Measurements from ENCODE around the gene GRIPAP1. TPM values are rescaled to one million over a fixed set of nuclear protein-coding genes. Genes with fewer than 3 reads are reported as not detected.
"Not testable (repeated sequence)": the region's sequence is repeated elsewhere in the genome, so short reads cannot be mapped to it uniquely, and the experiment has no call there.

GRIPAP1 gene
- total and polyA plus RNA-seq, 5 donors from 2014 or later, result 8.3 to 126 (median 9.3) TPM

DNA sequence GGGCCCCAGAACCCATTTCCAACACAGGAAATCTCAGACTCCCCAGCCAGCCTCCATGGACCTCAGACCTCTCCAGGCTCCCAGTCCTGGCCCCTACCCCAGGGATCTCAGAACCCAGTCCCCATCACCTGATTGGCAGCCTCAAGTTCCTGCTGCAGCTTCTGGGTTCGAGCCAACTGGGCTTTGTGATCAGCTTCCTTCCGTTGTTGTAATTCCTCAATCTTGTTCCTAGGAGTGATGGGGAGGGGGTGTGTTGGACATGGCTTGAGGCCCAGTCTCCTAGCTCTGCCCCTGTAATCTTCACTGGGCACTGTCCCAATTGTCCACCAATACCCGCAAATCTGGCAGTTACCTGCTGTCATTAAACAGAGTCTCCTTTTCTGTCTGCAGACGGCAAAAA is 12.6 kb downstream of the GRIPAP1 start:
- Mint-ChIP-seq H3K4me1 (no peaks in the 10 kb centered on the region), H3K36me3 (peaks cover 14% of the 10 kb centered on the region), H3K27ac (no peak overlapping the region), H3K27me3 (no peaks in the 10 kb centered on the region), H3K4me3 (no peak overlapping the region), H3K9me3 (peaks cover 0 to 5% (median 0%) of the 10 kb centered on the region in 7 donors)
- Histone ChIP-seq H3K4me1 (ENCODE audit: control insufficient read depth, insufficient read depth, low read length, poor library complexity, severe bottlenecking) (no peaks in the 10 kb centered on the region), H3K27me3 (ENCODE audit: control insufficient read depth, insufficient read depth, low read length) (no peaks in the 10 kb centered on the region), H3K4me3 (ENCODE audit: low read depth, low read length) (no peak overlapping the region), H3K9me3 (ENCODE audit: control insufficient read depth in 2 of 2, low read length in 2 of 2) (no peaks in the 10 kb centered on the region), H3K36me3 (ENCODE audit: control insufficient read depth, insufficient read depth, low read length) (peaks cover 37% of the 10 kb centered on the region), H3K27ac (ENCODE audit: insufficient read depth, low read length, poor library complexity, severe bottlenecking) (no peak overlapping the region)
- ATAC-seq (ENCODE audit: low read depth in 2 of 2) (no peak), DNase-seq (no peak)

DNA sequence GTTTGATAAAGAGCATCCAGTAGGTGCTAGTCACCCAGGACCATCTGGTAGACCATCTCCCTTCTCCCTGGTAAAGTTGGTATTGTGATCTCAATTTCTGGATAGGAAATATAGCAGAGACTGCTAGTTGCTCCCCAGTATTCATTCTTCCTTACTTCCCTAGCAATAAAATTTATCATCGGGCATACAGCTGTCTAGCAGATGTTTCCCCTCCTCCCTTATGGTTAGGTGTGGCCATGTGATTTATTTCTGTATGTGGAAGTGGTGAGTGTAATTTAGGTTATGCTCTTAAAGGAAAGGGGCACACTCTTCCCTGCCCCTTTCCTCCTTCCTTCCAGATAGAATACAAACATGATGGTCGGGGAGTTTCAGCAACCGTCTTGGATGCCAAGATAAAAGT is 18.2 kb downstream of the GRIPAP1 start:
- H3K36me3 Mint-ChIP-seq, result peaks cover 10% of the 10 kb centered on the region

DNA sequence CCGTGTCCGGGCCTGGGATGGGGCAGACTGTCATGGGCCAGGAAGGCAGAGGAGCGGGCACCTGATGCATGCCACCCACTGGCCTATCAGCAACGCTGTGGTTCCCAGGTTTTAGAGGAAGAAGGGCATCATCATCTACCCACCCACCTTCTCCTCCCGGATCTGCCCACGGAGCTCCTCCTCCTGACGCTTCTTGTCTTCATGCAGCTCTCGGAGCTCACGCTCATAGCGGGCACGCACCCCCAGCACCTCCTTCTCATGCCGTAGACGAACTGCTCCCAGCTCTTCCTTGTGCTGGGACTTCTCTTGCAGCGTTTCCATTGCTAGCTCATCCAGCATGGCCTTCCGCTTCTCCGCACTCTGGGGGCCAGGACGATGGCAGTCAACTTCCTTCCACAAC is 19.0 kb downstream of the GRIPAP1 start:
- ATAC-seq (ENCODE audit: low read depth in 2 of 2), result no peak
- H3K9me3 Mint-ChIP-seq, result peaks cover 0 to 2% (median 0%) of the 10 kb centered on the region in 7 donors

More for the DNA sequence above, 18.2 kb downstream of the GRIPAP1 start:
- Mint-ChIP-seq H3K4me1 (no peaks in the 10 kb centered on the region), H3K4me3 (no peak overlapping the region), H3K27me3 (no peaks in the 10 kb centered on the region), H3K9me3 (peaks cover 0 to 2% (median 0%) of the 10 kb centered on the region in 7 donors), H3K27ac (no peak overlapping the region)
- Histone ChIP-seq H3K27me3 (ENCODE audit: control insufficient read depth, insufficient read depth, low read length) (no peaks in the 10 kb centered on the region), H3K27ac (ENCODE audit: insufficient read depth, low read length, poor library complexity, severe bottlenecking) (no peak overlapping the region), H3K9me3 (ENCODE audit: control insufficient read depth in 2 of 2, low read length in 2 of 2) (no peaks in the 10 kb centered on the region), H3K36me3 (ENCODE audit: control insufficient read depth, insufficient read depth, low read length) (peaks cover 52% of the 10 kb centered on the region), H3K4me3 (ENCODE audit: low read depth, low read length) (no peak overlapping the region), H3K4me1 (ENCODE audit: control insufficient read depth, insufficient read depth, low read length, poor library complexity, severe bottlenecking) (no peaks in the 10 kb centered on the region)
- ATAC-seq (ENCODE audit: low read depth in 2 of 2) (no peak), DNase-seq (no peak)

GRCh38 chrX:48981178-48981577 is 20.9 kb downstream of the GRIPAP1 start:
- Mint-ChIP-seq H3K4me3 (no peak overlapping the region), H3K27ac (no peak overlapping the region), H3K9me3 (peaks cover 0 to 2% (median 0%) of the 10 kb centered on the region in 7 donors), H3K4me1 (no peaks in the 10 kb centered on the region), H3K36me3 (peaks cover 11% of the 10 kb centered on the region), H3K27me3 (no peaks in the 10 kb centered on the region)
- ATAC-seq (ENCODE audit: low read depth in 2 of 2) (no peak), DNase-seq (no peak)
- Histone ChIP-seq H3K4me1 (ENCODE audit: control insufficient read depth, insufficient read depth, low read length, poor library complexity, severe bottlenecking) (no peaks in the 10 kb centered on the region), H3K27me3 (ENCODE audit: control insufficient read depth, insufficient read depth, low read length) (no peaks in the 10 kb centered on the region), H3K27ac (ENCODE audit: insufficient read depth, low read length, poor library complexity, severe bottlenecking) (no peak overlapping the region), H3K9me3 (ENCODE audit: control insufficient read depth in 2 of 2, low read length in 2 of 2) (no peaks in the 10 kb centered on the region), H3K4me3 (ENCODE audit: low read depth, low read length) (no peak overlapping the region), H3K36me3 (ENCODE audit: control insufficient read depth, insufficient read depth, low read length) (peaks cover 54% of the 10 kb centered on the region)

More for the DNA sequence above, 19.0 kb downstream of the GRIPAP1 start:
- H3K27me3 ChIP-seq (ENCODE audit: control insufficient read depth, insufficient read depth, low read length), result no peaks in the 10 kb centered on the region
- H3K27me3 Mint-ChIP-seq, result no peaks in the 10 kb centered on the region
- H3K27ac ChIP-seq (ENCODE audit: insufficient read depth, low read length, poor library complexity, severe bottlenecking), result no peak overlapping the region
- H3K36me3 Mint-ChIP-seq, result peaks cover 7% of the 10 kb centered on the region
- H3K27ac Mint-ChIP-seq, result no peak overlapping the region
- no peaks in the 10 kb centered on the region for H3K9me3 ChIP-seq (ENCODE audit: control insufficient read depth in 2 of 2, low read length in 2 of 2)
- no peaks in the 10 kb centered on the region for H3K4me1 Mint-ChIP-seq
- no peak for DNase-seq
- H3K4me3 Mint-ChIP-seq, result no peak overlapping the region
- H3K4me3 ChIP-seq (ENCODE audit: low read depth, low read length), result no peak overlapping the region
- H3K36me3 ChIP-seq (ENCODE audit: control insufficient read depth, insufficient read depth, low read length), result peaks cover 49% of the 10 kb centered on the region
- H3K4me1 ChIP-seq (ENCODE audit: control insufficient read depth, insufficient read depth, low read length, poor library complexity, severe bottlenecking), result no peaks in the 10 kb centered on the region

DNA sequence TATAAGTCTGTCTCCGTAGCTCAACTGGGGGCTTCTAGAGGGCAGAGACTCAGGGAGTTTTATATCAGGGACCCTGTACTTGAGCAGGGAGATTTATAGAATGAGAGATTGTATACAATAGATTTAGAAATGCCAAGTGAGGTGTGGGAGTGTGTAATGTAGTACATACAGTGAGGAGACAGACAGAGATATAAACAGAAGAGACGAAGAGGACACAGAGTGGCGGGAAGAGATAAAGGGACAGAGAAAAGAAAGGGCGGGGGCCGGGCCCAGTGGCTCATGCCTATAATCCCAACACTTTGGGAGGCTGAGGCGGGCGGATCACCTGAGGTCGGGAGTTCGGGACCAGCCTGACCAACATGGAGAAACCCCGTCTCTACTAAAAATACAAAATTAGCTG is 21.7 kb downstream of the GRIPAP1 start:
- not testable (repeated sequence) for H3K27ac Mint-ChIP-seq; ATAC-seq (ENCODE audit: low read depth in 2 of 2)

DNA sequence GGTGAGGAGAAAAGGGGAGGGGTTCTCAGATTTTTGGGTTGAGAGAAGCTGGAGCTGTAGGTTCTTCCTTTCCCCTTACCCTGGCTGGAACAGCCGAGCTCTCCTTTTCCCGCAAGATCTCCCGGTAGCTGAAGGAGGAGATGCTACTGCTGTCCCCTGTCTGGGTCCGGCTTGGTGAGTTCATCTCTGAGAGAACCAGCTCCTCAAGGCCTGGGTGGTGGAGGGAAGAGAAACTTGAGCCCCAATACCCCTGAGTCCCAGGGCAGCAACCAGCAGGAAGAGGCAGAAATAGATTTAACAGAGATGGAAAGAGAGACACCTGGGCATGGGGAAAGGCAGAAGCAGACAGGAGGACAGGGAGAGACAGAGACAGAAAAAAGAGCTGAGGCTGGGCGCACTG is 23.8 kb downstream of the GRIPAP1 start:
- Histone ChIP-seq H3K27me3 (ENCODE audit: control insufficient read depth, insufficient read depth, low read length) (no peaks in the 10 kb centered on the region), H3K27ac (ENCODE audit: insufficient read depth, low read length, poor library complexity, severe bottlenecking) (no peak overlapping the region), H3K4me3 (ENCODE audit: low read depth, low read length) (no peak overlapping the region), H3K9me3 (ENCODE audit: control insufficient read depth in 2 of 2, low read length in 2 of 2) (no peaks in the 10 kb centered on the region), H3K36me3 (ENCODE audit: control insufficient read depth, insufficient read depth, low read length) (peaks cover 58% of the 10 kb centered on the region), H3K4me1 (ENCODE audit: control insufficient read depth, insufficient read depth, low read length, poor library complexity, severe bottlenecking) (no peaks in the 10 kb centered on the region)
- H3K9me3 Mint-ChIP-seq, result peaks cover 0 to 2% (median 0%) of the 10 kb centered on the region in 7 donors
- H3K27ac Mint-ChIP-seq, result no peak overlapping the region
- no peak overlapping the region for H3K4me3 Mint-ChIP-seq
- peaks cover 0 to 3% (median under 1%) of the 10 kb centered on the region in 4 donors for H3K4me1 Mint-ChIP-seq
- peaks cover 25% of the 10 kb centered on the region for H3K36me3 Mint-ChIP-seq
- no peaks in the 10 kb centered on the region for H3K27me3 Mint-ChIP-seq
- ATAC-seq (ENCODE audit: low read depth in 2 of 2) (no peak), DNase-seq (no peak)

More for the DNA sequence above, 21.7 kb downstream of the GRIPAP1 start:
- H3K9me3 ChIP-seq (ENCODE audit: control insufficient read depth in 2 of 2, low read length in 2 of 2); H3K27ac ChIP-seq (ENCODE audit: insufficient read depth, low read length, poor library complexity, severe bottlenecking); H3K4me1 Mint-ChIP-seq; H3K9me3 Mint-ChIP-seq; DNase-seq; H3K4me1 ChIP-seq (ENCODE audit: control insufficient read depth, insufficient read depth, low read length, poor library complexity, severe bottlenecking); H3K4me3 ChIP-seq (ENCODE audit: low read depth, low read length); H3K4me3 Mint-ChIP-seq; H3K27me3 ChIP-seq (ENCODE audit: control insufficient read depth, insufficient read depth, low read length); H3K27me3 Mint-ChIP-seq: not testable (repeated sequence)
- peaks cover 59% of the 10 kb centered on the region for H3K36me3 ChIP-seq (ENCODE audit: control insufficient read depth, insufficient read depth, low read length)
- peaks cover 15% of the 10 kb centered on the region for H3K36me3 Mint-ChIP-seq

- H3K36me3 Mint-ChIP-seq, result peaks cover 27% of the 10 kb centered on the region
- peaks cover 0 to 1% (median 0%) of the 10 kb centered on the region in 7 donors for H3K9me3 Mint-ChIP-seq
- H3K27ac Mint-ChIP-seq, result no peak overlapping the region
Observed at GRCh38 chrX:48976086-48976485, 26.0 kb downstream of the GRIPAP1 start.

DNA sequence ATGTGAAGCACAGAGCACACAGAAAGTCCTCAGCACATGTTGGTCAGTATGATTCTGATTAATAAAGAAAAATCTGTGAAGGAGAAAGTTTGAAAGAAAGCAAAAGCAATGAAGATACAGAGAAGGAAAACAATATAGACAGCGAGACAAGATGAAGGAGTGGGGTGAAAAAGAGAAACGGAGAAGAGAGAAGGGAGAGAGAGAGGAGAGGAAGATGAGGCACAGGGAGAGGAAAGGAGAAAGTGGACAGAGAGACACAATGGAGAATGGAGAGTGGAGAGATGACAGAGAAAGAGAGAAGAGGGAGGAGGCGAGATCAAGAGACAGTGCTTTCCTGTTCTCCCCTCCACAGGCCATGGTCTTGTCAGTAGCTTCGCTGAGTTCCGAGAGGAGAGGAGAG is 26.5 kb downstream of the GRIPAP1 start:
- peaks cover 0 to 1% (median 0%) of the 10 kb centered on the region in 7 donors for H3K9me3 Mint-ChIP-seq
- no peak overlapping the region for H3K4me3 Mint-ChIP-seq
- Histone ChIP-seq H3K27ac (ENCODE audit: insufficient read depth, low read length, poor library complexity, severe bottlenecking) (no peak overlapping the region), H3K27me3 (ENCODE audit: control insufficient read depth, insufficient read depth, low read length) (no peaks in the 10 kb centered on the region), H3K9me3 (ENCODE audit: control insufficient read depth in 2 of 2, low read length in 2 of 2) (no peaks in the 10 kb centered on the region), H3K36me3 (ENCODE audit: control insufficient read depth, insufficient read depth, low read length) (peaks cover 34% of the 10 kb centered on the region), H3K4me1 (ENCODE audit: control insufficient read depth, insufficient read depth, low read length, poor library complexity, severe bottlenecking) (peaks cover 10% of the 10 kb centered on the region), H3K4me3 (ENCODE audit: low read depth, low read length) (no peak overlapping the region)
- peaks cover 5% of the 10 kb centered on the region for H3K27me3 Mint-ChIP-seq
- ATAC-seq (ENCODE audit: low read depth in 2 of 2) (no peak), DNase-seq (no peak)
- H3K4me1 Mint-ChIP-seq, result peaks cover 0 to 22% (median 7%) of the 10 kb centered on the region in 4 donors
- no peak overlapping the region for H3K27ac Mint-ChIP-seq
- peaks cover 22% of the 10 kb centered on the region for H3K36me3 Mint-ChIP-seq

More at GRCh38 chrX:48976086-48976485, 26.0 kb downstream of the GRIPAP1 start:
- H3K27ac ChIP-seq (ENCODE audit: insufficient read depth, low read length, poor library complexity, severe bottlenecking), result no peak overlapping the region
- no peak for DNase-seq
- no peaks in the 10 kb centered on the region for H3K27me3 ChIP-seq (ENCODE audit: control insufficient read depth, insufficient read depth, low read length)
- Mint-ChIP-seq H3K4me3 (no peak overlapping the region), H3K27me3 (no peaks in the 10 kb centered on the region), H3K4me1 (peaks cover 0 to 16% (median 7%) of the 10 kb centered on the region in 4 donors)
- no peak overlapping the region for H3K4me3 ChIP-seq (ENCODE audit: low read depth, low read length)
- peaks cover 10% of the 10 kb centered on the region for H3K4me1 ChIP-seq (ENCODE audit: control insufficient read depth, insufficient read depth, low read length, poor library complexity, severe bottlenecking)
- peaks cover 37% of the 10 kb centered on the region for H3K36me3 ChIP-seq (ENCODE audit: control insufficient read depth, insufficient read depth, low read length)
- ATAC-seq (ENCODE audit: low read depth in 2 of 2), result no peak
- H3K9me3 ChIP-seq (ENCODE audit: control insufficient read depth in 2 of 2, low read length in 2 of 2), result no peaks in the 10 kb centered on the region
